H9 (cell line): ENCODE results near the gene FAM114A1. TPM values are rescaled to one million over a fixed set of nuclear protein-coding genes. Genes with fewer than 3 reads are reported as not detected.

Experiments used
- DNase-seq: peaks from one replicate; pipeline ENCODE4 v3.0.0-alpha.2; 2017
- H2AFZ ChIP-seq: one replicate; pipeline ENCODE4 v1.6.1; 2013; ENCODE audit warnings: mild to moderate bottlenecking, low read length, control low read depth, moderate library complexity
- H2AK5ac ChIP-seq: 2 replicates; pipeline ENCODE4 v1.6.1; 2013; ENCODE audit warnings: low read length, control low read depth, mixed read lengths; ENCODE audit not compliant: insufficient read length
- H2BK120ac ChIP-seq: one replicate; pipeline ENCODE4 v1.6.1; 2013; ENCODE audit warnings: low read depth, mild to moderate bottlenecking, low read length, control low read depth, inconsistent platforms; ENCODE audit not compliant: poor library complexity, severe bottlenecking
- H2BK12ac ChIP-seq: 2 replicates; pipeline ENCODE4 v1.6.1; 2013; ENCODE audit warnings: low read length, control low read depth, mixed read lengths, low read depth; ENCODE audit not compliant: insufficient read length
- H2BK15ac ChIP-seq: 2 replicates; pipeline ENCODE4 v1.6.1; 2013; ENCODE audit warnings: low read depth, low read length, control low read depth
- H2BK20ac ChIP-seq: one replicate; pipeline ENCODE4 v1.6.1; 2013; ENCODE audit warnings: low read depth, mild to moderate bottlenecking, low read length, control low read depth, inconsistent platforms; ENCODE audit not compliant: poor library complexity, severe bottlenecking
- H2BK5ac ChIP-seq: 2 replicates; pipeline ENCODE4 v1.6.1; 2013; ENCODE audit warnings: low read length, control low read depth, mixed read lengths; ENCODE audit not compliant: insufficient read length
- H3K14ac ChIP-seq: 2 replicates; pipeline ENCODE4 v1.6.1; 2013; ENCODE audit warnings: low read length, control low read depth; ENCODE audit not compliant: insufficient read depth
- H3K18ac ChIP-seq: 2 replicates; pipeline ENCODE4 v1.6.1; 2013; ENCODE audit warnings: low read depth, mild to moderate bottlenecking, mixed read lengths, low read length, control low read depth; ENCODE audit not compliant: insufficient read length
- H3K23ac ChIP-seq: 2 replicates; pipeline ENCODE4 v1.6.1; 2013; ENCODE audit warnings: low read length, control low read depth, mixed read lengths, low read depth; ENCODE audit not compliant: insufficient read length
- H3K23me2 ChIP-seq: 2 replicates; pipeline ENCODE4 v1.6.1; 2013; ENCODE audit warnings: low read depth, mild to moderate bottlenecking, mixed read lengths, low read length, control low read depth; ENCODE audit not compliant: insufficient read length, poor library complexity, severe bottlenecking
- H3K27ac ChIP-seq: 2 replicates; pipeline ENCODE4 v1.5.1; 2013; ENCODE audit warnings: low read length, control low read depth, mixed read lengths, low read depth; ENCODE audit not compliant: insufficient read length
- H3K27me3 ChIP-seq: 2 replicates; pipeline ENCODE4 v1.6.1; 2013; ENCODE audit warnings: low read length, control low read depth, inconsistent platforms; ENCODE audit not compliant: insufficient read depth
- H3K4ac ChIP-seq: 2 replicates; pipeline ENCODE4 v1.6.1; 2013; ENCODE audit warnings: low read depth, mild to moderate bottlenecking, control low read depth, inconsistent platforms, low read length, moderate library complexity
- H3K4me1 ChIP-seq: 2 replicates; pipeline ENCODE4 v1.6.1; 2013; ENCODE audit warnings: low read length, control low read depth, inconsistent platforms; ENCODE audit not compliant: insufficient read depth
- H3K4me2 ChIP-seq: 2 replicates; pipeline ENCODE4 v1.6.1; 2013; ENCODE audit warnings: low read length, control low read depth, mixed read lengths; ENCODE audit not compliant: insufficient read length, insufficient read depth
- H3K56ac ChIP-seq: 2 replicates; pipeline ENCODE4 v1.6.1; 2013; ENCODE audit warnings: low read depth, mild to moderate bottlenecking, mixed read lengths, low read length, control low read depth; ENCODE audit not compliant: insufficient read length
- H3K79me1 ChIP-seq: 2 replicates; pipeline ENCODE4 v1.6.1; 2013; ENCODE audit warnings: low read depth, mild to moderate bottlenecking, moderate library complexity, low read length, control low read depth, inconsistent platforms; ENCODE audit not compliant: insufficient read depth, poor library complexity, severe bottlenecking
- H3K79me2 ChIP-seq: 2 replicates; pipeline ENCODE4 v1.6.1; 2013; ENCODE audit warnings: low read length, control low read depth, inconsistent platforms; ENCODE audit not compliant: insufficient read depth
- H3K9ac ChIP-seq: 2 replicates; pipeline ENCODE4 v1.6.1; 2013; ENCODE audit warnings: low read length, control low read depth, mixed read lengths; ENCODE audit not compliant: insufficient read length; ENCODE audit errors: extremely low read depth
- H3K9me3 ChIP-seq: one replicate; pipeline ENCODE4 v1.6.1; 2013; ENCODE audit warnings: low read depth, low read length, inconsistent platforms; ENCODE audit not compliant: control insufficient read depth
- H3T11ph ChIP-seq: one replicate; pipeline ENCODE4 v1.6.1; 2013; ENCODE audit warnings: mild to moderate bottlenecking, low read length, control low read depth, inconsistent platforms
- H4K20me1 ChIP-seq: one replicate; pipeline ENCODE4 v1.6.1; 2013; ENCODE audit not compliant: control insufficient read depth, insufficient read length, insufficient read depth
- H4K5ac ChIP-seq: 2 replicates; pipeline ENCODE4 v1.6.1; 2013; ENCODE audit warnings: low read depth, mild to moderate bottlenecking, mixed read lengths, low read length, control low read depth; ENCODE audit not compliant: insufficient read length
- H4K8ac ChIP-seq: replicated peaks from 2 replicates; pipeline ENCODE4 v1.6.1; 2013; ENCODE audit warnings: low read length, control low read depth, mixed read lengths, low read depth; ENCODE audit not compliant: insufficient read length
- H4K91ac ChIP-seq: 2 replicates; pipeline ENCODE4 v1.6.1; 2013; ENCODE audit warnings: low read depth, mild to moderate bottlenecking, moderate library complexity, mixed read lengths, low read length, control low read depth; ENCODE audit not compliant: insufficient read length
- H3K27ac Mint-ChIP-seq, 3 experiments: 2 replicates in 2 of 3; 3 replicates in 1 of 3; pipeline ENCODE4 v1.8.0; 2020 to 2021; ENCODE audit warnings: mixed read lengths in 3 of 3, mild to moderate bottlenecking in 1 of 3, moderate library complexity in 1 of 3
- H3K27me3 Mint-ChIP-seq: 2 replicates; pipeline ENCODE4 v1.8.0; 2021; ENCODE audit warnings: low read depth, mild to moderate bottlenecking, moderate library complexity, mixed read lengths
- H3K36me3 Mint-ChIP-seq, 3 experiments: 2 replicates in 2 of 3; 3 replicates in 1 of 3; pipeline ENCODE4 v1.8.0; 2020 to 2021; ENCODE audit warnings: low read depth in 3 of 3, mixed read lengths in 3 of 3; ENCODE audit not compliant: insufficient read depth in 1 of 3
- H3K4me1 Mint-ChIP-seq, 2 experiments: 2 replicates each; pipeline ENCODE4 v1.8.0; 2020; ENCODE audit warnings: mixed read lengths in 2 of 2
- H3K4me3 Mint-ChIP-seq, 2 experiments: 2 replicates in 1 of 2; 3 replicates in 1 of 2; pipeline ENCODE4 v1.8.0; 2020 to 2021; ENCODE audit warnings: mild to moderate bottlenecking in 2 of 2, mixed read lengths in 2 of 2, moderate library complexity in 1 of 2
- H3K9me3 Mint-ChIP-seq, 2 experiments: 2 replicates in 1 of 2; 3 replicates in 1 of 2; pipeline ENCODE4 v1.8.0; 2020; ENCODE audit warnings: mild to moderate bottlenecking in 2 of 2, mixed read lengths in 2 of 2, moderate library complexity in 1 of 2
- CTCF ChIP-seq: fragments of 200-600 bp; sonication (generic); conservative IDR thresholded peaks from 3 replicates; pipeline ENCODE4 v1.8.0; 2021; ENCODE audit warnings: antibody characterized with exemption, mild to moderate bottlenecking
- WGBS: extraction: QIAGEN DNeasy Blood & Tissue Kit; methylation state at CpG from one replicate; pipeline ENCODE4 v1.1.7; 2013; ENCODE audit warnings: missing lambda C conversion rate, low lambda C conversion rate, mixed read lengths; ENCODE audit not compliant: insufficient read length; ENCODE audit errors: extremely low coverage; 5-methylcytosine and 5-hydroxymethylcytosine counted together
- long read RNA-seq: library from polyadenylated mRNA; unstranded; transcript quantifications from one replicate; pipeline ENCODE4 v2.0.0, GENCODE V29; 2020
- total RNA-seq: library from RNA; stranded (reverse); gene quantifications from 2 replicates; pipeline ENCODE4 v1.2.1, GENCODE V29; 2021

FAM114A1 gene
- 9.9 and 10.3 TPM in 2 replicates for total RNA-seq
- long read RNA-seq, full-length matches to known transcripts, result 5 of 38 reads
- long read RNA-seq, partial matches to known transcripts, result 15 of 38 reads
- long read RNA-seq, other reads (novel, unspliced or antisense), result 18 of 38 reads

GRCh38 chr4:38867478-38868058, at the start of gene FAM114A1:
Gene FAM114A1, plus strand, starts transcription at chr4:38867806. Its CDS starts 10,273 bp downstream, at chr4:38878079.
- Histone ChIP-seq H3K9me3 (no peaks in the 10 kb centered on the region), H3K4ac (no peak within 1 kb of the TSS), H4K8ac (no peak within 1 kb of the TSS), H3T11ph (no peak within 1 kb of the TSS), H3K9ac (peak within 1 kb of the TSS; percentile 30), H3K56ac (no peak within 1 kb of the TSS), H2BK5ac (no peak within 1 kb of the TSS), H4K20me1 (no peaks in the 10 kb centered on the region), H2BK120ac (no peak within 1 kb of the TSS), H3K23ac (no peak within 1 kb of the TSS), H3K27me3 (no peaks in the 10 kb centered on the region), H2BK20ac (no peak within 1 kb of the TSS), H3K4me2 (peak within 1 kb of the TSS; percentile 51), H3K23me2 (peaks cover 3% of the 10 kb centered on the region), H3K79me2 (no peaks in the 10 kb centered on the region), H4K91ac (no peak within 1 kb of the TSS), H3K27ac (no peak within 1 kb of the TSS), H2AFZ (no peak within 1 kb of the TSS), H2AK5ac (no peak within 1 kb of the TSS), H3K79me1 (no peaks in the 10 kb centered on the region), H2BK15ac (no peak within 1 kb of the TSS), H3K18ac (peak within 1 kb of the TSS; percentile 29), H2BK12ac (no peak within 1 kb of the TSS), H3K14ac (peak within 1 kb of the TSS; percentile 48; the same call in 1 of the 2 replicates), H4K5ac (no peak within 1 kb of the TSS), H3K4me1 (peaks cover 6% of the 10 kb centered on the region; the same call in 1 of the 2 replicates)
- no peak for TF ChIP-seq CTCF
- peak; percentile 63 for DNase-seq
- peak within 1 kb of the TSS in 1 of 3 experiments; percentile 54; a peak in 1 of 7 replicates for H3K27ac Mint-ChIP-seq
- H3K9me3 Mint-ChIP-seq, result no peaks in the 10 kb centered on the region
- peak within 1 kb of the TSS; percentile 71 to 85 for H3K4me3 Mint-ChIP-seq
- H3K27me3 Mint-ChIP-seq, result peaks cover 5% of the 10 kb centered on the region
- no CpG with 5 or more reads among the region's 66 CpGs for WGBS
- H3K36me3 Mint-ChIP-seq, result peaks cover 0 to 4% (median 0%) of the 10 kb centered on the region in 3 experiments; a peak in 3 of 7 replicates
- H3K4me1 Mint-ChIP-seq, result peaks cover 14 to 16% of the 10 kb centered on the region in 2 experiments
